WI38 (cell line): ENCODE measurements around the gene LMCD1.

Source experiments
- H3K4me3 ChIP-seq: 2 replicates; pipeline ENCODE4 v1.5.1; 2011; ENCODE audit warnings: low read depth, mild to moderate bottlenecking, control low read depth, low read length
- CTCF ChIP-seq: IDR thresholded peaks from 2 replicates; pipeline ENCODE4 v1.5.1; 2012; ENCODE audit warnings: low read depth, mild to moderate bottlenecking, control low read depth, low read length

LMCD1 gene

GRCh38 chr3:8542190-8543135 is 40.8 kb downstream of the LMCD1 start:
- no peak for TF ChIP-seq CTCF
- no peak overlapping the region for H3K4me3 ChIP-seq

- H3K4me3 ChIP-seq, result no peak overlapping the region
- TF ChIP-seq CTCF, result no peak
Measured at GRCh38 chr3:8546609-8547008, 45.0 kb downstream of the LMCD1 start.

GRCh38 chr3:8548502-8549275 is 47.1 kb downstream of the LMCD1 start:
- TF ChIP-seq CTCF, result no peak
- no peak overlapping the region for H3K4me3 ChIP-seq

GRCh38 chr3:8549354-8549753 is 47.7 kb downstream of the LMCD1 start:
- no peak overlapping the region for H3K4me3 ChIP-seq
- no peak for TF ChIP-seq CTCF

GRCh38 chr3:8550611-8551010 is 49.0 kb downstream of the LMCD1 start:
- no peak for TF ChIP-seq CTCF
- H3K4me3 ChIP-seq, result no peak overlapping the region

- no peak overlapping the region for H3K4me3 ChIP-seq
- TF ChIP-seq CTCF, result no peak
Measured at GRCh38 chr3:8552223-8552762, 50.7 kb downstream of the LMCD1 start.

- no peak for TF ChIP-seq CTCF
Measured at GRCh38 chr3:8553405-8553804, 51.8 kb downstream of the LMCD1 start.

More at GRCh38 chr3:8553405-8553804, 51.8 kb downstream of the LMCD1 start:
- no peak overlapping the region for H3K4me3 ChIP-seq
